Natural killer cell treated with Interleukin-12 subunit alpha and Interleukin-12 subunit beta and Interleukin-15 and Interleukin-18, amount 100 ng/mL, for 72 hours (primary cell): ENCODE measurements around the gene KRT222. TPM values are rescaled to one million over a fixed set of nuclear protein-coding genes. Genes with fewer than 3 reads are reported as not detected.

ENCODE experiments used
- ATAC-seq, 2 donors: fragments of 150-1000 bp; cut with Tn5 transposase in 1 of 2; sonication (Bioruptor Pico), chemical (Tn5 transposase) in 1 of 2; 2 replicates each; pipeline ENCODE4 v1.10.0; 2021
- DNase-seq: peaks from one replicate; pipeline ENCODE4 v3.0.0; 2022; ENCODE audit warnings: low spot score
- H3K27ac Mint-ChIP-seq, 2 donors: 1 replicate in 1 of 2; 2 replicates in 1 of 2; pipeline ENCODE4 v1.8.0; 2022; ENCODE audit warnings: mixed read lengths in 2 of 2, mild to moderate bottlenecking in 1 of 2, moderate library complexity in 1 of 2
- H3K27me3 Mint-ChIP-seq, 2 donors: 1 replicate in 1 of 2; 2 replicates in 1 of 2; pipeline ENCODE4 v1.8.0; 2022; ENCODE audit warnings: mixed read lengths in 2 of 2
- H3K36me3 Mint-ChIP-seq: one replicate; pipeline ENCODE4 v1.8.0; 2022; ENCODE audit warnings: mixed read lengths
- H3K4me1 Mint-ChIP-seq, 2 donors: 1 replicate in 1 of 2; 2 replicates in 1 of 2; pipeline ENCODE4 v1.8.0; 2022; ENCODE audit warnings: low read depth in 2 of 2, mixed read lengths in 2 of 2, mild to moderate bottlenecking in 1 of 2
- H3K4me3 Mint-ChIP-seq: one replicate; pipeline ENCODE4 v1.8.0; 2022; ENCODE audit warnings: mixed read lengths
- H3K9me3 Mint-ChIP-seq: 2 replicates; pipeline ENCODE4 v1.8.0; 2022; ENCODE audit warnings: mixed read lengths
- total RNA-seq, 2 donors: library from RNA; stranded (reverse); gene quantifications; one replicate each; pipeline ENCODE4 v1.2.3, GENCODE V29; 2022

The KRT222 gene
- total RNA-seq, 2 donors from 2014 or later, result not detected

DNA sequence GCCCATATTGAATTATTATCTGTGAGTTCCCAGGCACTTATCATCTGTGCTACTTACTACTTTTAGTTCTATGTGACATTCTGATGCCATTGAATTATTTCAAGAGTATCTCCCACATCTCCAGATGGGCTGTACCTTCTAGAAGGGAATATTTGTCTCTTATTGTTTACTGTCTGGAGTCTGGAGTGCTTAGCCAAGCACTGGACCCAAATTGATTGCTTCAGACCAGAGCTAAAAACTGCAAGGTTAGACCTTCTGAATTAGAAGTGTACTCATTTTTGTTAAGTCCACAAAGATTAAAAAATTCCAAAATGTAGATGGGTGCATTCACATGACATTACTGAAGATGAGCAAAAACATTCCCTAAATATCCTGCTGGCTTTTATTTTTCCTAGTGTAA, 16.0 kb upstream of the KRT222 start:
- H3K4me1 Mint-ChIP-seq, result peaks cover 0 to under 1% of the 10 kb centered on the region in 2 donors
- no peaks in the 10 kb centered on the region for H3K9me3 Mint-ChIP-seq
- H3K36me3 Mint-ChIP-seq, result no peaks in the 10 kb centered on the region
- H3K27me3 Mint-ChIP-seq, result peaks cover 38 to 49% of the 10 kb centered on the region in 2 donors
- no peak for ATAC-seq
- H3K4me3 Mint-ChIP-seq, result no peak overlapping the region
- DNase-seq, result no peak
- H3K27ac Mint-ChIP-seq, result no peak overlapping the region

DNA sequence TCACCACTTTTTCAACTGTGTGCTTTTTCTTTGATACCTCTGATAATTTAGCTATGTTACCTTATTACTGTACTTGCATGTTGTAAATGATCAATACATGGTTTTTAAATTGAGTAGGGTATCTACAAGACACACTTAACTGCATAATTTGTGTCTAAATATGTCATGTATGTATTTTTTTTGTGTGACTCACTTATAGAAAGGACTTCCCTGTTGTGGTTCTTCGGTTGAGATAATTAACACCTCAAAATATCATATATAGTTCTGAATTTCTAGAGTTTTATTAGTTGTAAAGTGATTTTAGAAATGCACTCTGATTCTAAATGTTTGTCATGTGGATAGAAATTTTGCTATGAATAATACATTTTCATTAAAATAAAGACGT, 14.5 kb upstream of the KRT222 start:
- DNase-seq (no peak), ATAC-seq (no peak)
- Mint-ChIP-seq H3K4me3 (no peak overlapping the region), H3K4me1 (peaks cover 0 to 3% of the 10 kb centered on the region in 2 donors), H3K9me3 (no peaks in the 10 kb centered on the region), H3K27me3 (peaks cover 40 to 62% of the 10 kb centered on the region in 2 donors), H3K36me3 (no peaks in the 10 kb centered on the region), H3K27ac (no peak overlapping the region)

DNA sequence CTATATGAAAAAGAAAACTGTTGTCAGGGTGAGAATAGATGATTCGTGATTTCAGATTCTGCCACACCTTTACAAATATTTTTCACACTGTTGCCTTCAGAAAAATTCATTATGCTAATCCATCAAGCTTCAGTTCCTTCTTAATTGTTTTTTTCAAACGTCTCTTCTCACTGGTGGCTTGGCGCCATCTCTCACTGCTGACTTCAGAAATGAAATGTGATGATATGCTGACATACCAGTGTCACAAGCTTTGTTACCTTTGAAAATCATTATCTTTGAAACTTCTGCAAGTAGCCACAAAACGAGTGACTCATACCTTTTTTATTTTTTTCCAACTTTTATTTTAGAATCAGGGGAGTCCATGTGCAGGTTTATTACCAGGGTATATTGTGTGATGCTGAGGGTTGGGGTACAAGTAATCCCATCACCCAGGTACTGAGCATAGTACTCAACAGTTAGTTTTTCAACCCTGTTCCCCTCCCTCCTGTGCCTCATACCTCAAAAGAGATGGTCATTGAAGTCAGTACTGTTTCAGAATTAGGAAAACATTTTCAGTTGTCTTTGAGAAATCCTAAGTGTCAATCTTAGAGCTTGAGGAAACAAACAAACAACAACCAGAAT, 14.0 kb upstream of the KRT222 start:
- peaks cover 0 to 3% of the 10 kb centered on the region in 2 donors for H3K4me1 Mint-ChIP-seq
- H3K4me3 Mint-ChIP-seq, result no peak overlapping the region
- H3K27ac Mint-ChIP-seq, result no peak overlapping the region
- H3K9me3 Mint-ChIP-seq, result no peaks in the 10 kb centered on the region
- no peaks in the 10 kb centered on the region for H3K36me3 Mint-ChIP-seq
- DNase-seq (no peak), ATAC-seq (no peak)
- H3K27me3 Mint-ChIP-seq, result peaks cover 43 to 67% of the 10 kb centered on the region in 2 donors

DNA sequence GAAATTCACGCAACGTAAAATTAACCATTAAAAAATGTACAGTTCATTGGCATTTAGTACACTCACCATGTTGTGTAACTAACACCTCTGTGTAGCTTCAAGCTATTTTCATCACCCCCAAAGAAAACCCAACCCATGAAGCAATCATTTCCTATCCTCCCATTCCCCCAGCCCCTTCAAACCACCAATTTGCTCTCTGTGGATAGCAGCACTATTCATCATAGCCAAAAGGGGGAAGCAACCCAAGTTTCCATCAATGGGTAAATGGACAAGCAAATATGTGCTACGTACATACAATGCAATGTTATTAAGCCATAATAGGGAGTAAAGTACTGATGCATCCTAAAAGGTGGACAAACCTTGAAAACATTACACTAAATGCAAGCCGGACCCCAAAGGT, 10.9 kb upstream of the KRT222 start:
- no peaks in the 10 kb centered on the region for H3K36me3 Mint-ChIP-seq
- H3K4me3 Mint-ChIP-seq, result no peak overlapping the region
- H3K27me3 Mint-ChIP-seq, result peaks cover 40 to 70% of the 10 kb centered on the region in 2 donors
- H3K4me1 Mint-ChIP-seq, result peaks cover 0 to 3% of the 10 kb centered on the region in 2 donors
- H3K9me3 Mint-ChIP-seq, result no peaks in the 10 kb centered on the region
- DNase-seq (no peak), ATAC-seq (no peak)
- no peak overlapping the region for H3K27ac Mint-ChIP-seq

DNA sequence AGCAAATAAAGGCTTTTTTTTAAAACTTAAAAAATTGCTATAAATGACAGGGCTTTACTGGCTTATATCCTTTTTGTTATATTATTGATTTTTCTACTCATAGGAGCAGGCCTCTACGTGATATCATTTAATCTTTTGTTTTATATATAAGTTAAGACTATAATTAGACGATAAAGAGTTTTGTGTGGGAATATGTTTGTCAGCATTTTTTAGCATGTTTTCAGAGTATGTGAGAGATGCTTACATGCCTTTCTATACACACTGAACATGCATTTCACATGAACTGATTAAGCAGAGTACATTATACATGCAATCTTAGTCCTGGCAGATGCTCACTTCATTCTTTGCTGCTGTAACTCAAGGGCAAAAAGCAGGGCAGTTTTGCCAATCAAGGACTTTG, 7.7 kb upstream of the KRT222 start:
- Mint-ChIP-seq H3K36me3 (no peaks in the 10 kb centered on the region), H3K27ac (no peak overlapping the region), H3K4me1 (peaks cover 0 to 3% of the 10 kb centered on the region in 2 donors), H3K4me3 (no peak overlapping the region), H3K9me3 (no peaks in the 10 kb centered on the region), H3K27me3 (peaks cover 38 to 58% of the 10 kb centered on the region in 2 donors)
- no peak for DNase-seq
- no peak for ATAC-seq

DNA sequence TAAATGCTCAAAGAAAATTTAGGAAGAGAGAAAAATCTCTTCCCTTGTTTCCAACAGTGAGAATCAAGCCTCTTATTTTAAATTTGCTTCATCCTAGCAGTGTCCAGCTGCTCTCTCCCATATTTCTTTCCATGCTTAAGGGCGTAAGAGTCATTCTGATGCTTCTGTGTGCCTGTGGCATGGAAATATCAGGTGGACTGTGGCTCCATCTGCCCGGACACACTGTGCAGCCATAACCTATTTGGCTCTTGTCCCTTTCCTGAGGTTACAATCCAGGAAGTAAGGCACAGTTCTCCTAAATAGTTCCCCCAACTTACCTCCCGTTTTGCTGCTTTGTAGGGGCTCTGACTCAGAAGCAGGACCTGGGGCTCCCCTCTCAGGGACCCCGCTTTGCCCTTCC, 6.3 kb upstream of the KRT222 start:
- H3K27ac Mint-ChIP-seq, result no peak overlapping the region
- peaks cover 38 to 50% of the 10 kb centered on the region in 2 donors for H3K27me3 Mint-ChIP-seq
- no peak for DNase-seq
- peaks cover 0 to 3% of the 10 kb centered on the region in 2 donors for H3K4me1 Mint-ChIP-seq
- no peak overlapping the region for H3K4me3 Mint-ChIP-seq
- H3K36me3 Mint-ChIP-seq, result no peaks in the 10 kb centered on the region
- no peaks in the 10 kb centered on the region for H3K9me3 Mint-ChIP-seq
- ATAC-seq, result no peak

DNA sequence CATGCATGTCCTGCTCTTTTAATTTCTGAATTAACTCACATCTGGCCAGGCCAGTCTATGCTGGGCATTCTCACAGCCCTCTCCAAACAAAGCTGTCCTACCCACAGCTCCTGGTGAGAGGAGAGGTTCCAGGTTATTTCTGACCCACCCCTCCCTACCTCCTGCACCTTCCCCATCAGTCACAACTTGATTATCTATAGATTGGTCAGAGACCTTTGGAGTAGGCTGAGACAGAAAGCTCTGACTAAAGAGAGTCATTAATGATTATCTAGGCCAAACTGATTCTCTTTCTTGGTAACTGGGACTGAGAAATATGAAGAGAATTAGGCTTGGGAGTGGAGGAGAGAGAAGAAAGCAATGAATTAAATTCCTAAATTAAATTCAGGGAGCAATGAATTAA, 1.4 kb upstream of the KRT222 start:
- Mint-ChIP-seq H3K4me1 (no peaks in the 10 kb centered on the region), H3K4me3 (no peak overlapping the region), H3K27ac (no peak overlapping the region), H3K27me3 (peaks cover 41 to 52% of the 10 kb centered on the region in 2 donors), H3K36me3 (no peaks in the 10 kb centered on the region), H3K9me3 (no peaks in the 10 kb centered on the region)
- DNase-seq (no peak), ATAC-seq (no peak)

DNA sequence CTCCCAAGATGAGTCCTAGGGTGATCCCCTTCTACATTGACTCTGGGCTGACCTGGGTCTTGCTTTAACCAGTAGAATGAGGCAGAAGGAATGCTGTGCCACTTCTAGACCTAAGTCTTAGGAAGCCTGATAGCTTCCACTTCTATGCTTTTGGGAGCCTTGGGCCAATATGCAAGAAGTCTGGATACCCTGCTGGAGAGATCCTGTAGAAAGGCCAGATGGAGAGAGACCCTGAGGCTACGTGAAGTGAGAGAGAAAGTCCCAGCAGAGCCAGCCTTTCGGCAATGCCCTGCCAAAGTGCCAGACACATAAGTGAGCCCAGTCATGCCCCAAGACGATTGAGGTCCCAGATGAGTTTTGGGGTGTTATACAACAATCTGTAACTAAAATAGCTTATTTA, 1.7 kb downstream of the KRT222 start:
- Mint-ChIP-seq H3K4me1 (no peaks in the 10 kb centered on the region), H3K4me3 (no peak overlapping the region), H3K9me3 (no peaks in the 10 kb centered on the region), H3K36me3 (no peaks in the 10 kb centered on the region), H3K27ac (no peak overlapping the region), H3K27me3 (peaks cover 37 to 52% of the 10 kb centered on the region in 2 donors)
- DNase-seq, result no peak
- no peak for ATAC-seq

DNA sequence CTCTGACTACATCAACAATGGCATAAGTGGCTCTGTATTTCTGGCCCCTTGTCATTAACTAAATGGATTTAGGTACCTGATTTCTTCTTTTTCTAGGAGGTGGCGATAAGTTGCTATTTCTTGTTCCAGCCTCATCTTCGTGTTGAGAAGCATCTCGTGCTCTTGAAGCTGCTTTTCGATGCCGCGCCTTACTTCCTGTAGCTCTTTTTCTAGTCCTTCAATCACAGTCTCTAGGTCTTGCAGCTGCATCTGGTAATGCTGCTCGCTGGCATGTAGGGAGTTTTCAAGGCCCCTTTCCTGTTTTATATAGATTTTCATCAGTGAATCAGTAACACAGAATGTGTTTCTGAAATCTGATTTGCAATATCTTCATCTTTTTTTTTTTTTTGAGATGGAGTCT, 5.1 kb downstream of the KRT222 start:
- H3K4me1 Mint-ChIP-seq, result no peaks in the 10 kb centered on the region

DNA sequence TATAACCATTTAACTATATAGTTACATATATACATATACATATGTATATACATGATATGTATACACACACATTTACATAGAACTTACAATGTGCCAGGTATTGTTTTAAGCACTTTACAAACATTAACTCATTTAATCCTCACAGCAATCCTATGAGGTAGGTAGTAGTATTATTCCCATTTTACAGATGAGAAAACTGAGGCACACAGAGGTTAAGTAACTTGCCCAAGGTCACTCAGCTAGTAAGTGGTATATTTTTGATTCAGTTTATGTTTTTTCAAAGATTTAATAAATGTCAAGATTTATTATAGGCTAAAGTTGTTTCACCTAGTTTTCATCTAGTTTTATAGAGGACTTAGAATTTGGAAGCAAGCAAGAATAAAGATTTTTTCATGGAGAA, 6.6 kb downstream of the KRT222 start:
- ATAC-seq (no peak), DNase-seq (no peak)
- H3K27ac Mint-ChIP-seq, result no peak overlapping the region
- no peak overlapping the region for H3K4me3 Mint-ChIP-seq
- no peaks in the 10 kb centered on the region for H3K9me3 Mint-ChIP-seq
- peaks cover 20 to 32% of the 10 kb centered on the region in 2 donors for H3K27me3 Mint-ChIP-seq
- no peaks in the 10 kb centered on the region for H3K4me1 Mint-ChIP-seq
- H3K36me3 Mint-ChIP-seq, result no peaks in the 10 kb centered on the region

More for the DNA sequence above, 5.1 kb downstream of the KRT222 start:
- ATAC-seq (no peak), DNase-seq (no peak)
- peaks cover 25 to 42% of the 10 kb centered on the region in 2 donors for H3K27me3 Mint-ChIP-seq
- no peaks in the 10 kb centered on the region for H3K9me3 Mint-ChIP-seq
- no peak overlapping the region for H3K27ac Mint-ChIP-seq
- no peaks in the 10 kb centered on the region for H3K36me3 Mint-ChIP-seq
- H3K4me3 Mint-ChIP-seq, result no peak overlapping the region

DNA sequence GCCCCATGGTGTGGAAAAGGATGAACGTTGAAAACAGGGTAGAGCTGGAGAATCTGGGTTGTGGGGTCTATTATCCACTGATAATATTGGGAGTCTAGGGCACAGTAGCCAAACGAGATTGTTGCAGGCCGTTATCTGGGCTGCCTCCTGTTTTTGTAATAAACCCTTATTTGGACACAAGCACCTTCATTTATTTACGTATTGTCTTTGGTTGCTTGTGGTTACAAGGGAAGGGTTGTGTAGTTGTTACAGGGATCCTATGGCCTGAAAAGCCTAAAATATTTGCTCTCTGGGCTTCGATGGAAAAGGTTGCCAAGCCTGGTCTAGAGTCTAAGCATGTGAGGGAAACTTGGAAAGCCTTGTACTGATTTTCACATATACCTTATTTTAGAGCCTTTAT, 13.0 kb downstream of the KRT222 start:
- Mint-ChIP-seq H3K4me3 (no peak overlapping the region), H3K9me3 (no peaks in the 10 kb centered on the region), H3K36me3 (no peaks in the 10 kb centered on the region), H3K27ac (no peak overlapping the region), H3K4me1 (peaks cover 7 to 9% of the 10 kb centered on the region in 2 donors), H3K27me3 (no peaks in the 10 kb centered on the region)
- ATAC-seq (no peak), DNase-seq (no peak)

DNA sequence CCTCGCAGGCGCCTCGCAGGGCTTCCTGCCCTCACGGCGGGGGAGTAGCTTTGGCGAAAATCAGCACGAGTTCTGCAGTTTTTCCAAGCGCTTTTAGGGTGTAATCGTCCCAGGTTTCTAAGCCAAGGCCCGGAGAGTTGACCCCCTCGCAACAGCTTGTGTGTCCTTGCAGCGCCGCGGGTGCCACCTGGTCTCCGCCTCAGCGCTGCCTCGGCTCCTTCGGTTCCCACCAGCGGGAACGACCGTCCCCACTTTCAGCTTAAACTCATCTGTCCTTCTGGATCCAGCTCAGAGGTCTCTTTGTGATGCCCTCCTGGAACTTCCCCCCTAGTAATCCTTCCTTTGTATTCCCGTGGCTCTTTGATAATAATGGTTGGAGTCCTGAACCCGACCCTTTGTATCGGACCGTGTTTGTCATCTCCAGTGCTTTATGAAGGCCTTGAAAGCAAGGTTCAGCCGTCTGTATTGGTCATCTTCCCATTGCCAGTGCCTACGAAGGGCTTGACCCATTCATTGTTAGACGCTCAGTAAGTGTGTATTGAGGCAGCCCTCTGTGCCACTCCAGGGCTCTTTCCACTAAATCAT, 16.5 kb downstream of the KRT222 start:
- H3K27ac Mint-ChIP-seq, result peak overlapping the region; percentile 100
- no peaks in the 10 kb centered on the region for H3K27me3 Mint-ChIP-seq
- ATAC-seq (peak in 1 of 2 donors; percentile 20), DNase-seq (no peak)
- H3K4me1 Mint-ChIP-seq, result peaks cover 15 to 29% of the 10 kb centered on the region in 2 donors
- H3K36me3 Mint-ChIP-seq, result peaks cover 11% of the 10 kb centered on the region
- H3K9me3 Mint-ChIP-seq, result no peaks in the 10 kb centered on the region
- H3K4me3 Mint-ChIP-seq, result peak overlapping the region; percentile 93

DNA sequence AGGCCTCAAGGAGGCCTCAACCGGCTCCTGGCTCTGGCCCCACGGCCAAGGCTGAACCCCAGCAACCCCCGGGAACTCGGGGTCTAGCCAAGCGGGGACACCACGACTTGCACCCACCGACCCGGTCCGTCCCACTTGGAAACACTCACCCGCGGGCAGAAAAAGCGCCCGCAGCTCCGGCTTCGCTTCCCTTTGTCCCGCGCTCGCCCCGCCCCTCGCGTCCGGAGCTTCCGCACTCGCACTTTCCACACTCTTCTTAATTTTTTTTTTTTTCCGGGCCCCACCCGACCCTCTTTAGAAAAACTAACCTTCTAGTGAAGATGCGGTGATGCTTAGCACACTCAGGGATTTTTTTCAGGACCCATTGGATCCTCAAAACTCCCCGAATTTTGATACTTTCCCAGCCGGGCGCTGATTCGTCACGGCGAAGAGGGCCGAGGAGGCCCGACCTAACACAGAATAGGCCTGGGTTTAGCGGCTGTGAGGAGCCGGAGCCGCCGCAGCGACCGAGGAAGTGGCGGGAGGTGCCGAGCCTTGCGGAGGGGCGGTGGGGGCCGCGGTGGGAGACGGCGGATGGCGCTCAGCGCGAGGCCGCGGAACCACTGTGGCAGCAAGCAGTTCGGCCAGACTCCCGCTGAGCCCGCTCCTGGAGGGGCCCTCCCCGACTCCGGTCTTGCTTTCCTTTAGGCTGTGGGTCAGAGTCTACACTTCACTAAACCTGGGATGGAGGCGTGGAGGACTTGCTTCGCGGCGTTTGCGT, 17.2 kb downstream of the KRT222 start, which contains the start of gene SMARCE1:
Gene SMARCE1, minus strand, starts transcription at position 195 of the 760 bp plus-strand sequence. CDS start 2,016 bp downstream, outside the sequence.
- peak within 1 kb of the TSS; percentile 93 for H3K4me3 Mint-ChIP-seq
- H3K36me3 Mint-ChIP-seq, result peaks cover 18% of the 10 kb centered on the region
- no peaks in the 10 kb centered on the region for H3K27me3 Mint-ChIP-seq
- H3K27ac Mint-ChIP-seq, result peak within 1 kb of the TSS; percentile 100
- no peaks in the 10 kb centered on the region for H3K9me3 Mint-ChIP-seq
- peaks cover 17 to 36% of the 10 kb centered on the region in 2 donors for H3K4me1 Mint-ChIP-seq
- ATAC-seq, result peak; percentile 92 to 93
- DNase-seq, result peak; percentile 83
